Mesenchymal stem cell (in vitro differentiated cells and primary cell): ENCODE measurements around the gene PNRC1.

ENCODE experiments used
- DNase-seq: peaks from one replicate; pipeline ENCODE4 v3.0.0-alpha.2; 2013
- H2AFZ ChIP-seq: one replicate; pipeline ENCODE4 v1.6.1; 2013; ENCODE audit warnings: low read depth, mild to moderate bottlenecking, control low read depth, inconsistent platforms, low read length, moderate library complexity
- H2AK5ac ChIP-seq: 2 replicates; pipeline ENCODE4 v1.6.1; 2013; ENCODE audit warnings: low read length, moderate library complexity, mild to moderate bottlenecking, inconsistent platforms; ENCODE audit not compliant: severe bottlenecking
- H2BK120ac ChIP-seq: one replicate; pipeline ENCODE4 v1.6.1; 2013; ENCODE audit warnings: low read depth, mild to moderate bottlenecking, inconsistent platforms, low read length, moderate library complexity
- H2BK12ac ChIP-seq, 2 experiments: one replicate each; pipeline ENCODE4 v1.6.1; 2013; ENCODE audit warnings: inconsistent platforms in 2 of 2, low read length in 2 of 2, mild to moderate bottlenecking in 2 of 2, moderate library complexity in 2 of 2, control low read depth in 1 of 2
- H2BK15ac ChIP-seq: one replicate; pipeline ENCODE4 v1.6.1; 2013; ENCODE audit warnings: mild to moderate bottlenecking, low read depth, inconsistent platforms; ENCODE audit not compliant: poor library complexity, severe bottlenecking
- H2BK5ac ChIP-seq: 2 replicates; pipeline ENCODE4 v1.6.1; 2013; ENCODE audit warnings: low read depth, mild to moderate bottlenecking, low read length, control low read depth, inconsistent platforms; ENCODE audit not compliant: poor library complexity, severe bottlenecking
- H3K14ac ChIP-seq, 2 experiments: one replicate each; pipeline ENCODE4 v1.6.1; 2013; ENCODE audit warnings: inconsistent platforms in 2 of 2, low read length in 2 of 2, control low read depth in 1 of 2, mild to moderate bottlenecking in 1 of 2, moderate library complexity in 1 of 2
- H3K18ac ChIP-seq, 2 experiments: one replicate each; pipeline ENCODE4 v1.6.1; 2013; ENCODE audit warnings: inconsistent platforms in 2 of 2, low read length in 2 of 2, control low read depth in 1 of 2, low read depth in 1 of 2, mild to moderate bottlenecking in 1 of 2
- H3K23ac ChIP-seq, 2 experiments: one replicate each; pipeline ENCODE4 v1.6.1; 2013; ENCODE audit warnings: inconsistent platforms in 2 of 2, low read length in 2 of 2, mild to moderate bottlenecking in 2 of 2, moderate library complexity in 2 of 2, control low read depth in 1 of 2
- H3K27ac ChIP-seq: 2 replicates; pipeline ENCODE4 v1.5.1; 2013; ENCODE audit warnings: mild to moderate bottlenecking, moderate library complexity, low read length, control low read depth, inconsistent platforms; ENCODE audit not compliant: poor library complexity, severe bottlenecking
- H3K27me3 ChIP-seq, 2 experiments: 2 replicates each; pipeline versions ENCODE4 v1.6.1 to v1.7.0; 2013; ENCODE audit warnings: low read length in 2 of 2, mild to moderate bottlenecking in 2 of 2, moderate library complexity in 2 of 2, control low read depth in 1 of 2, inconsistent platforms in 1 of 2; ENCODE audit not compliant: control insufficient read depth in 1 of 2, insufficient read depth in 1 of 2
- H3K36me3 ChIP-seq, 2 experiments: 2 replicates each; pipeline versions ENCODE4 v1.6.1 to v1.7.0; 2013; ENCODE audit warnings: low read length in 2 of 2, control low read depth in 1 of 2, inconsistent platforms in 1 of 2, low read depth in 1 of 2, mild to moderate bottlenecking in 1 of 2; ENCODE audit not compliant: insufficient read depth in 2 of 2, control insufficient read depth in 1 of 2
- H3K4ac ChIP-seq, 2 experiments: one replicate each; pipeline ENCODE4 v1.6.1; 2013; ENCODE audit warnings: inconsistent platforms in 2 of 2, low read length in 2 of 2, mild to moderate bottlenecking in 2 of 2, moderate library complexity in 2 of 2, control low read depth in 1 of 2, low read depth in 1 of 2
- H3K4me1 ChIP-seq: 2 replicates; pipeline ENCODE4 v1.6.1; 2013; ENCODE audit warnings: low read depth, low read length, control low read depth; ENCODE audit not compliant: control insufficient read depth, insufficient read depth
- H3K4me2 ChIP-seq: 2 replicates; pipeline ENCODE4 v1.6.1; 2013; ENCODE audit warnings: low read length, mild to moderate bottlenecking, inconsistent platforms; ENCODE audit not compliant: poor library complexity, severe bottlenecking
- H3K4me3 ChIP-seq, 2 experiments: 2 replicates each; pipeline versions ENCODE4 v1.5.1 to v1.7.0; 2013; ENCODE audit warnings: low read length in 2 of 2, mild to moderate bottlenecking in 2 of 2, control low read depth in 1 of 2, low read depth in 1 of 2; ENCODE audit not compliant: insufficient read depth in 1 of 2
- H3K79me1 ChIP-seq: replicated peaks from 2 replicates; pipeline ENCODE4 v1.6.1; 2013; ENCODE audit warnings: mild to moderate bottlenecking, control low read depth, low read length, inconsistent platforms; ENCODE audit not compliant: poor library complexity, severe bottlenecking
- H3K9ac ChIP-seq: 2 replicates; pipeline ENCODE4 v1.7.0; 2013; ENCODE audit warnings: mild to moderate bottlenecking, low read length, moderate library complexity
- H3K9me3 ChIP-seq: 2 replicates; pipeline ENCODE4 v1.7.0; 2013; ENCODE audit warnings: mild to moderate bottlenecking, low read length; ENCODE audit not compliant: control insufficient read depth
- H4K8ac ChIP-seq: one replicate; pipeline ENCODE4 v1.6.1; 2013; ENCODE audit warnings: inconsistent platforms, mild to moderate bottlenecking, low read length, moderate library complexity
- H4K91ac ChIP-seq: one replicate; pipeline ENCODE4 v1.6.1; 2013; ENCODE audit warnings: mild to moderate bottlenecking, low read length, inconsistent platforms
- WGBS: methylation state at CpG from one replicate; pipeline ENCODE4 v1.1.7; 2013; ENCODE audit warnings: mixed read lengths; 5-methylcytosine and 5-hydroxymethylcytosine counted together

Gene PNRC1

DNA sequence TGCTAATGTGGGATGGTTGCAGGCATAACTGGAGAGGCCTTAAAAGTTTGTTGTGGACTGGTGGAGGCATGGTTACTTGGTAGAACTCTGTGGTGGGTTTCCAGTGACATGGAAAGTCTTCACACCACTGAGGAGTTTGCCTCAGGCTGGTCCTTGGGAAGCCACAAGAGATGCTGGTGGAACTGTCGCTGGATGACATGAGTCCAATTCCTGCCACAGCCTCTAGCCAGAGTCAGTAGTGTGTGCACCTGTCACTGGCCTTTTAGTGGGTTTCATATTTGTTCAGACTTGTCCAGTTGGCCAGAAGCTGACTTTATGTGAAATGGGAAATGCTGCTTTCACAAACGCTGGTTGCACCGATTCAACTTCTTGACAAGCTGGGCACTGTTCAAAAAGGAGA, 51.0 kb downstream of the PNRC1 start:
- Histone ChIP-seq H2BK15ac (no peak overlapping the region), H4K8ac (no peak overlapping the region), H3K14ac (no peak overlapping the region), H2BK12ac (no peak overlapping the region), H3K4ac (no peak overlapping the region), H2AFZ (no peak overlapping the region), H3K23ac (no peak overlapping the region), H2BK5ac (no peak overlapping the region), H3K4me1 (no peaks in the 10 kb centered on the region), H3K4me2 (no peak overlapping the region), H3K9me3 (peaks cover 5% of the 10 kb centered on the region), H3K27me3 (no peaks in the 10 kb centered on the region), H3K4me3 (no peak overlapping the region), H3K27ac (no peak overlapping the region), H3K36me3 (no peaks in the 10 kb centered on the region), H3K9ac (no peak overlapping the region), H2BK120ac (no peak overlapping the region), H3K18ac (no peak overlapping the region), H2AK5ac (no peak overlapping the region), H4K91ac (no peak overlapping the region), H3K79me1 (peaks cover 2% of the 10 kb centered on the region)
- no peak for DNase-seq
- 97% methylated on average over 3 of the region's 3 CpGs for WGBS

DNA sequence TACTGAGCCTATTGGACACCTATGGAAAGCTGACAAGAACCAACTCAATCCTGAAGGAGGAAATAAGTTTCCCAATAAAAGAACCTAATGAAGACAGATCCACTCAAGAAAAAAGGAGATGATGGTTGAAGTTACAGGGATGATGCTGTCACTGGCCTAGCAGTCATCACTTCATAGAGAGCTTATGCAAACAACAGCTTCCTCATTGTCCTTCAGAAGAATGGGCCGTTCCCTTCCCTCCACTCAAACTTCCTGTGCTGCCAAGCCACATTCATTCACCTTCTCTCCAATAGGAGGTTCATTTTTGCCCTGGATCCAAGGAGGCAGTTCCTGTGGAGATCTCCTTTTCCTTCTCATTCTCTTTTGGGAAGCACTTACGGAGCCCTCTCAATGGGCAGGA, 51.5 kb downstream of the PNRC1 start:
- Histone ChIP-seq H3K14ac (no peak overlapping the region), H4K8ac (no peak overlapping the region), H3K9me3 (peaks cover 5% of the 10 kb centered on the region), H3K27me3 (no peaks in the 10 kb centered on the region), H3K4ac (no peak overlapping the region), H3K4me2 (no peak overlapping the region), H2BK12ac (no peak overlapping the region), H3K4me3 (no peak overlapping the region), H3K23ac (no peak overlapping the region), H2BK120ac (no peak overlapping the region), H2BK15ac (no peak overlapping the region), H2AFZ (no peak overlapping the region), H3K4me1 (no peaks in the 10 kb centered on the region), H4K91ac (no peak overlapping the region), H3K18ac (no peak overlapping the region), H3K79me1 (peaks cover 2% of the 10 kb centered on the region), H3K36me3 (no peaks in the 10 kb centered on the region), H2AK5ac (no peak overlapping the region), H3K27ac (no peak overlapping the region), H2BK5ac (no peak overlapping the region), H3K9ac (no peak overlapping the region)
- WGBS: 89% methylated on average over 2 of the region's 2 CpGs
- DNase-seq: no peak

DNA sequence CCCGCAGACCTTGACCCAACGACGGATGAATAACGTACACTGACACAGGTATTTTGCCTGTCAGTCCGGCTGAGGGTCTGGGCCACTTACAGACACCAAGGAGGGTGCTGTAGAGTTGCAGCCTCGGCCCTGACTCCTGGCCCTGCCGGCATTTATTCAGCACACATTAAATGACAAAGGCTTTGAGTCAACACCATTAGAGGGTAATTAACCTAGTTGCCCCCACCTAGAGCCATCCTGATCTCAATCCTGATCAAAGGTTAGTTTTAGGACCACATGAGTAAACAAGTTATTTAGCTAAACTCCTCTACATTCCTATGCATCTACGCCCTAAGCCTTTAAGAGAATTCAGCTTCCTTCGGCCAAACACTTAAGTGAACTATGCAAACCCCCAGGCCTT, 53.4 kb downstream of the PNRC1 start:
- H3K79me1 ChIP-seq: peaks cover 2% of the 10 kb centered on the region
- no peak overlapping the region for H2BK12ac ChIP-seq
- no peak overlapping the region for H4K8ac ChIP-seq
- H3K9ac ChIP-seq: no peak overlapping the region
- H4K91ac ChIP-seq: no peak overlapping the region
- H2BK15ac ChIP-seq: no peak overlapping the region
- H2BK5ac ChIP-seq: no peak overlapping the region
- no peak for DNase-seq
- H3K36me3 ChIP-seq: no peaks in the 10 kb centered on the region
- H3K27me3 ChIP-seq: no peaks in the 10 kb centered on the region
- 75% methylated on average over 9 of the region's 9 CpGs for WGBS
- H3K14ac ChIP-seq: peak overlapping the region in 1 of 2 experiments; percentile 83
- H2BK120ac ChIP-seq: no peak overlapping the region
- no peak overlapping the region for H3K27ac ChIP-seq
- no peaks in the 10 kb centered on the region for H3K4me1 ChIP-seq
- H3K18ac ChIP-seq: no peak overlapping the region
- no peak overlapping the region for H2AK5ac ChIP-seq
- H3K4ac ChIP-seq: no peak overlapping the region
- no peak overlapping the region for H3K4me3 ChIP-seq
- no peak overlapping the region for H3K4me2 ChIP-seq
- H3K23ac ChIP-seq: no peak overlapping the region
- no peak overlapping the region for H2AFZ ChIP-seq
- H3K9me3 ChIP-seq: peaks cover 2% of the 10 kb centered on the region

DNA sequence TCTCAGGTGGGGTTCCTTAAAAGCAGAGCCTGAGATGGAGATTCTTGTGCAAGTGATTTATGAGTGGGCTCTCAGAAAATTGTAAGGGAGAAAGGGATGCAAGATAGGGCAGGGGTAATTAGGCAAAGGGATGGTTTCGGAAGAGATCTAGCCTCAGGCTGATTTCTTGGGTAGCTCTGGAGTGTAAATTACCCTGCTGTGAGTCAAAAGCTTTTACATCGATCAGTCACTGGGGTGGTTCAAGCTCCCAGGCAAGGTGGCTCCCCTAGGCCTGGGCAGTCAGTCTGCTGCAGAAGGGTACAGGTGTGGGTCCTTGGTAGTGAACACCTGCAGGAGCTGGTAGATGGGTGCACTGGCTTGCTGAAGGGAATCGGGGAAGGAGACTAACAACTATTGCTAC, 54.2 kb downstream of the PNRC1 start:
- no peak overlapping the region for H2BK12ac ChIP-seq
- H3K9me3 ChIP-seq: no peaks in the 10 kb centered on the region
- no peak overlapping the region for H2BK15ac ChIP-seq
- H3K4me1 ChIP-seq: peaks cover 5% of the 10 kb centered on the region
- no peak overlapping the region for H3K4me3 ChIP-seq
- no peaks in the 10 kb centered on the region for H3K36me3 ChIP-seq
- H2BK5ac ChIP-seq: no peak overlapping the region
- H4K91ac ChIP-seq: no peak overlapping the region
- 57% methylated on average over 2 of the region's 3 CpGs for WGBS
- H3K14ac ChIP-seq: no peak overlapping the region
- H3K27ac ChIP-seq: no peak overlapping the region
- H3K27me3 ChIP-seq: no peaks in the 10 kb centered on the region
- H2AK5ac ChIP-seq: no peak overlapping the region
- H3K18ac ChIP-seq: no peak overlapping the region
- no peaks in the 10 kb centered on the region for H3K79me1 ChIP-seq
- no peak overlapping the region for H3K4ac ChIP-seq
- no peak overlapping the region for H2AFZ ChIP-seq
- no peak overlapping the region for H2BK120ac ChIP-seq
- no peak overlapping the region for H4K8ac ChIP-seq
- no peak overlapping the region for H3K4me2 ChIP-seq
- H3K23ac ChIP-seq: no peak overlapping the region
- no peak overlapping the region for H3K9ac ChIP-seq
- no peak for DNase-seq
